GM10847 (cell line): Measurements from ENCODE around the gene TMEM63A.

Experiments used
- POLR2A ChIP-seq: IDR thresholded peaks from 2 replicates; pipeline ENCODE4 v1.6.1; 2011; ENCODE audit not compliant: insufficient read length; ENCODE audit errors: extremely low read depth

Gene TMEM63A

GRCh38 chr1:225881959-225882693 is at the start of gene TMEM63A:
Gene TMEM63A, minus strand, starts transcription at chr1:225882380. Its CDS starts 4,800 bp downstream, at chr1:225877580.
- peak; percentile 79 for TF ChIP-seq POLR2A

GRCh38 chr1:225931270-225932136 is 49.3 kb upstream of the TMEM63A start:
- TF ChIP-seq POLR2A, result no peak

GRCh38 chr1:225930566-225930965 is 48.4 kb upstream of the TMEM63A start:
- TF ChIP-seq POLR2A, result no peak

- TF ChIP-seq POLR2A, result no peak
These were observed 46.3 kb upstream of the TMEM63A start for GRCh38 chr1:225928186-225929175.

- no peak for TF ChIP-seq POLR2A
These were observed 44.5 kb upstream of the TMEM63A start for GRCh38 chr1:225926551-225927113.

GRCh38 chr1:225923692-225924555 is 41.7 kb upstream of the TMEM63A start, which contains the start of gene PYCR2:
Gene PYCR2, minus strand, starts transcription at chr1:225924250. Its CDS starts 140 bp downstream, at chr1:225924110.
- TF ChIP-seq POLR2A, result peak; percentile 89

GRCh38 chr1:225923381-225923691 is 41.2 kb upstream of the TMEM63A start:
- no peak for TF ChIP-seq POLR2A

GRCh38 chr1:225921734-225922709 is 39.8 kb upstream of the TMEM63A start:
- TF ChIP-seq POLR2A, result no peak

- no peak for TF ChIP-seq POLR2A
These were observed 37.7 kb upstream of the TMEM63A start for GRCh38 chr1:225919906-225920305.

- no peak for TF ChIP-seq POLR2A
These were observed 36.1 kb upstream of the TMEM63A start for GRCh38 chr1:225918280-225918679.

GRCh38 chr1:225917536-225917935 is 35.4 kb upstream of the TMEM63A start:
- no peak for TF ChIP-seq POLR2A

- no peak for TF ChIP-seq POLR2A
These were observed 34.9 kb upstream of the TMEM63A start for GRCh38 chr1:225917101-225917500.

GRCh38 chr1:225915538-225915991 is 33.4 kb upstream of the TMEM63A start:
- TF ChIP-seq POLR2A, result no peak

GRCh38 chr1:225914947-225915346 is 32.8 kb upstream of the TMEM63A start:
- TF ChIP-seq POLR2A, result no peak
